Stimulated activated CD8-positive, alpha-beta memory T cell treated with anti-CD3 and anti-CD28 coated beads, Interleukin-15, amount 100 ng/mL, for 48 hours (primary cell): Measurements from ENCODE around the gene MRTFB.

ENCODE experiments used
- DNase-seq, 2 donors: peaks; one replicate each; pipeline ENCODE4 v3.0.0-alpha.2; 2020; ENCODE audit warnings: low read depth in 2 of 2

Gene MRTFB

DNA sequence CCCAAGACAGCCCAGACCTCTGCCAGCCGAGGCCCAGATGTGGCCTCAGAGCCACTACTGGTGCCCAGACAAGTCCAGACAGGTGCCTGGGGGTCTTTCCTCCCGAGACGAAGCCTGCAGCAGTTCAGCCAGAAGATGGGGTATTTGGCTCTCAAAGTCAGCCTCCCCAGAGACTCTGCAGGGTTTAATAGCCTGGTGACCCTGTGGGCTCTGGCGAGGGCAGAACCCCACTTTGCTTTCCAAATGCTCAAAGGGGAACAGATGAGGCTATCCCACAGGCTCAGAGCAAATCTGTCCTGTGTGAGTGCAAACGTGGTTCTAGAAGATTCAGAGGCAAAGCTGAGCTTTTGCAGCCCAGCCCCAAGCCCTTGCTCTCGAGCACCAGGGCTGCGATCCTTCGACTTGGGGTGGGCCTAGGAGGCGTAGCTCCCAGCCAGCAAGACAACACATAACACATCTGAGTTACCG is 236.0 kb downstream of the MRTFB start:
- no peak for DNase-seq

GRCh38 chr16:14307527-14308367 is 236.6 kb downstream of the MRTFB start:
- no peak for DNase-seq

DNA sequence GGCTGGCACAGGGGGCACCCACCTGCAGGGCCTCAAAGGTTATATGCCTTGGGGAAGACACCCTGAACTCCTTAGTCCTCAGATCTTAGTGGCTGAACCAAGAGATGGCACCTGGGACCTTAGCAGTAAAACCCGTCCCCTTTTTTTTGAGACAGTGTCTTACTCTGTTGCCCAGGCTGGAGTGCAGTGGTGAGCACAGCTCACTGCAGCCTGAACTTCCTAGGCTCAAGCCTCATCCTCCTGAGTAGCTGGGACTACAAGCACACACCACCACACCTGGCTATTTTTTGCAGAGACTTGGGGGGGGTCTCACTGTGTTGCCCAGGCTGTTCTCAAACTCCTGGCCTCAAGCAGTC is 237.2 kb downstream of the MRTFB start:
- DNase-seq: no peak

- no peak for DNase-seq
Observed at GRCh38 chr16:14309001-14309886, 238.1 kb downstream of the MRTFB start.

- no peak for DNase-seq
Observed at GRCh38 chr16:14309906-14310305, 238.8 kb downstream of the MRTFB start.

GRCh38 chr16:14310519-14310991 is 239.4 kb downstream of the MRTFB start:
- DNase-seq: no peak

DNA sequence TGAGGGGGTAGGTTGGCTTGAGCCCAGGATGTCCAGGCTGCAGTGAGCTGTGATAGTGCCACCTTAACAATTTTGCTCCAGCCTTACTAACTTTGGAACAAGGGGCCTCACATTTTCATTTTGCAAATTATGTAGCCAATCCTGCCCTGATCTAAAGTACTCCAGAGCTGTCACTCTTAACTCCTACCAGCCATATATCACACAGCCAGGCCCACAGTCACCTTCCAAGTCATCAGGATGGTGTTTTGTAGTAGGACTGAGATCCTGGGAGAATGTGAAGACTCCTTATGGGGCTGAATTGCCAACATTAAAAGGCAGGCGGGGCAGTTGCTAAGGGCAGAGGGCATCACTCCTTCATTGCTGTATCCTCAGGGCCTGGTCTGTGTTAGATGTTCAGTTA is 243.0 kb downstream of the MRTFB start:
- DNase-seq: no peak

DNA sequence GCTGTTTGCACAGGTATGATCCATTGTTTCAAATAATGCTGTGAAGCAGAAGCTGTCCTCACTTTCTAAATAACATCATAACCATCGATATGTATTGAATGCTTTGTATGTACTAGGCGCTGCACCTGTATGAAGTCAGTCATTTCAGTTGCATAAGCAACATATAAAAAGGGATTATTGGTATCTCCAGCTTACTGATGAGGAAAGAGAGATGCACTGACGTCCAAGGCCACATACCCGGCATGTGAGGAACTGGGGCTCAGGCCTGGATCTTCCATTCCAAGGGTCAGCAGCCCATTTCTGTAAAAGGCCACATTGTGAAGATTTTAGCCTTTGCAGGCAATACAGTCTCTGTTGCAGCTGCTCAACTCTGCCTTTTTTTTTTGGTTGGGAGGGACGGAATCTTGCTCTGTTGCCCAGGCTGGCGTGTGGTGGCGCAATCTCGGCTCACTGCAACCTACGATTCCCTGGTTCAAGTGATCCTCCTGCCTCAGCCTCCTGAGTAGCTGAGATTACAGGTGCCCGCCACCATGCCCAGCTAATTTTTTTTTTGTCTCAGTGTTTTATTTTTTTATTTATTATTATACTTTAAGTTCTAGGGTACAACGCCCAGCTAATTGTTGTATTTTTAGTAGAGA is 244.7 kb downstream of the MRTFB start:
- no peak for DNase-seq
